Epithelial cell of prostate (primary cell): ENCODE measurements around the gene OSBP2.

Source experiments
- DNase-seq: peaks from one replicate; pipeline ENCODE4 v3.0.0-alpha.2; 2011; ENCODE audit warnings: low read depth, low spot score
- H3K27ac ChIP-seq: fragments of 450-650 bp; 2 replicates; pipeline ENCODE4 v1.5.1; 2017; ENCODE audit warnings: mild to moderate bottlenecking

Gene OSBP2

DNA sequence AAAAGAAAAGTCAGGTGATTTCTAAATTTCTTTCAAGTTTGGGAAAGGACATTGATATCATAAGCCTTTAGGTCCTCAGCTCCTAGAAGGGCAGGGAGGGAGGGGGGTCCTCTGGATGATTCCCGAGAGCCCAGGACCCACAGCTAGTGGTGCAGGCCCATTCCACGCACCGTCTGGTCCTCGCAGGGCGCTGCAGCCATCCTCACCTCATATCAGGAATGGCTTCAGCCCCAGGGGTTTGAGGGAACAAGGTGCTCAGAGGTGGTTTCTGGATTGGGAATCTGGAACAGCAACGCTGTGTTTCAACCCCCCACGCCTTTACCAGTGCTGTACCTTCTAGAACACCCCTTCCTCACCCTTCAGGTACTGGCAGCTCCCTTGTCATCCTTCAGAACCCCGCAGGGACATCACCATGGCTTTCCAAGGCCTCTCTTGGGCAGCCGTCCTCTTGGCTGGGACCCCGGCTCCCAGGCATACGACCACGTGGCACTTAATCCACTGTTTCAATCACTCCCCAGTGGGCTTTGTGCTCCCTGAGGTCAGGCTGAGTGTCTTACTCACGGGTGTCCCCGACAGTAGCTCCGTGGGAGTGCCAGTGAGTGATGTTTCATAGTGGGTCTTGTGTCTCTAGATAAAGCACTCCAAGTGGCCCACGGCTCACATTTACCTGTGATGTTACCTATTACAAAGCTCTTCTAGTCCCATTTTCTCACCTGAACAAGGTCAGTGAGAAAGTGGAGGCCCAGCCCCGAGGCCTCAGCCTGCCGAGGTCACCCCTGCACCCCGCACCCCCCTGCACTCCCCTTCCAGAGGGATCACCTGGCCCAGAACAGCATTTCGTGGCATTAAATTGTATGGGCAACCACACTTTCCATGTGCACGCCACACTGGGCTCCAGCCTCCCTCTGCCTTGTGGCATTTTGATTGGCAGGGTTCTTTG lies 180.0 kb downstream of the OSBP2 start:
- no peak overlapping the region for H3K27ac ChIP-seq
- DNase-seq: no peak

DNA sequence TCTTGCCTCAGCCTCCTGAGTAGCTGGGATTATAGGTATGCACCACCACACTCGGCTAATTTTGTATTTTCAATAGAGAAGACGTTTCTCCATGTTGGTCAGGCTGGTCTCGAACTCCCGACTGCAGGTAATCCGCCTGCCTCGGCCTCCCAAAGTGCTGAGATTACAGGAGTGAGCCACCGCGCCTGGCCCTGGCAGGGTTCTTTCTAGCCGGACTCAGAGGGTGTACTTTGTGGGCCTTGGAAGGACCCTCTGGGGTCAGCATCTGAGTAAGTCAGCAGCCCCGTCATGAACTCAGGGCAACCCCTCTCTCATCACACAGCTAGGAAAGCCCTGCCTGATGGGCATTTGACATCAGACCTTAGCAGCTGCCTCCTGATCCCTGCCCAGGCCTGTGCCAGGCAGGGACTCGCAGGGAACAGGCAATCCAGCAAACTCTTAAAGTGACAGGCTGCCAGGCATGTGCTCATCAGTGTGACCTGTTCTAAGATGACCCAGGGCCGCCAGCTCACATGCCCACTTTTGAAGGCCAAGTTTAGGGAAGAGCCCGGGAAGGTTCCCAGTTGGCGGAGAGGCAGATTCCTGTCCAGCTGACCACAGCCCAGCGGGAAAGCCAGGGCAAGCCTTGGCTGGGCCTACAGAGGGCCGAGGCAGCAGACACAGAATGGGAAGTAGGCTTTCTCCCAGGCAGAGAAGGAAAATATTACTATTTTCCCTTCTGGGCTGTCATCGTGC lies 181.0 kb downstream of the OSBP2 start:
- no peak overlapping the region for H3K27ac ChIP-seq
- no peak for DNase-seq

DNA sequence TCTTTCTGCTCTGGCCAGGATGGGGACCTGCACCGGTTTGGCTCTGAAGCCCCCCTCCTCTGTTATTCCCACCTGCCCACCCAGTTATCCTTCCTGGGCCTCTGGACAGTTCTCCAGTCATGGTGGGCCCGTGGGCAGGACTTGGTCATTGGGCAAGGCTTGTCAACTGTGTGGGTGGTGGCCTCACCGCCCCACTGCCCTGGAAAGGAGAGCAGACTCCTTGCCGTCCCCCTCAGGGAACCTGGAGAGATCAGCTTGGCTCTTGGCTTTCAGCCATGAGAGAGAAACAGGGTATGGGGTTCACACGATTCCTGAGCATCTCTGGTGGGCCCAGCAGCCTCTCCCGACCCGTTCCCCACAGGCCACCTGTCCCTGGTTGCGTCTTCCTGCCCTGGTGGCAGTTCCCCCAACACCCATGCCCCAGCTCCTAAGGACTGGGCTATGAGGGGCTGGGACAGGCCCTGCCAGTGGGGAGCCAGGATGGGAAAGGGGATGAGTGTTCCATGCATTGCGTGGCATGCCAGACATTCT lies 181.6 kb downstream of the OSBP2 start:
- no peak for DNase-seq
- H3K27ac ChIP-seq: no peak overlapping the region

DNA sequence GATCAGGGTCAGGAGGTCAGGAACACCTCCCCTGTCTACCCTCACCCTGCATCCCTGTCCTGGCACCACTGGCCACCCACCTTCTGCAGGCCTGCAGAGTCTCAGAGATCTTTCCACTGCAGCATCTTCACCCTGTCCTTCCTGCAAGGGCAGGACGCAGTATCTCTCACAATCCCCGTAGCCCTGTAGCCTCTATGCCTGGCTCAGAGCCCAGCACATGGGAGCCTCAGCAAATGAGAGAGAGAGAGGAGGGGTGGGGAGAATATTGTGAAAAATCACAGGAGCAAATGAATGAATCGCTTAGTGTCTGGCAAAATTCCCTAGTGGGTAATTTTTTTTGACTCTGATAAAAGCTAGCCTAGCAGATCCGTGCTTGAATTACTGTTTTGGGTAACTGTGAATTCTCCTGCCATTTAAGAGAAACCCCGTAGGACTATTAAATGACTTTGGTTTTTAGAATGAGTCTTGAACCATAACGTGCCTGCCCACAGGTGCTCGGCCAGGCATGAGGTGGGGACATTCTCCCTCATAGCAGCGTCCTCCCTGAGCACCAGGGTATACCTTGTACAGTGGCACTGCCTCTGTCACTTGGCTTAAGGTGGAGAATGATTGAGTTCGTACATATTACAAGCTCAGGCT lies 182.4 kb downstream of the OSBP2 start:
- H3K27ac ChIP-seq: no peak overlapping the region
- DNase-seq: no peak

DNA sequence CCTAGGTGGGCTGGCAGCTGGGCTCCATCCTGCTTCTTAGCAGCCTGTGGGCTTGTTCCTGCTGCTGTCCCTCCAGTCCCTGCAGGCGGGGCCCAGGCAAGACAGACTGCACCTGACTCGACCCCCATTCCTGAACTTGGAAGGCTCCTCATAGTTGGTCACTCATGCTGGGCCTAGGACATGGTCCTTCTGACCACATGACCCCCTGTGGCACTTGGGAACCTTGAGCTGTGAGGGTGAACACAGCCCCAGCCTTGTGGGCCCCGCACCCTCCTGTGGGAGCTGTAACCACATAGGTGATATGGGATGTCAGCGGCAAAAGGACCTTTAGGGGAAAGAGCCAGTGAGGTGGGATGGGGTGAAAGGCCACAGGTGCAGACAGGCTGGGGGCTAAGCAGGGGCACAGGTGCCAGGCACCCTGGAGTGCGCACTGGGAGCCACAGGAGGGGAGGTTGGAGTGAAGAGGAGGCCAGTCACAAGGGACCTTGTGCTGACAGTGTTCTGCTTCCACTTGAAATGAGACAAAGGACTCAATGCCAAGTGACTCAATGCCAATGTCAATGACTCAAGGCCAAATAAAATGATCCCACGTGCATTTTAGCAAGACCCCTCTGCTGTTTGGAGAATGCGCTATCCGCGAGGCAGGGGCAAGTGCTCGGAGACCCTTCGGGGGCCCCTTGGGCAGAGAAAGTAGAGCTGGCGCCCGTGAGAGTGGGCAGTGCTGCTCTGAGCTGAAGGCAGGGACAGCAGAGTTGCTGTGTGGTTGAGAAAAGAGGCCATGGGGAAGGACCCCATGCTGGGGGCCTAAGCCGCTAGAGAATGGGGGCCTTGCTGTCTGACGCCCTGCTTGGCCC lies 183.2 kb downstream of the OSBP2 start:
- DNase-seq: no peak
- no peak overlapping the region for H3K27ac ChIP-seq

DNA sequence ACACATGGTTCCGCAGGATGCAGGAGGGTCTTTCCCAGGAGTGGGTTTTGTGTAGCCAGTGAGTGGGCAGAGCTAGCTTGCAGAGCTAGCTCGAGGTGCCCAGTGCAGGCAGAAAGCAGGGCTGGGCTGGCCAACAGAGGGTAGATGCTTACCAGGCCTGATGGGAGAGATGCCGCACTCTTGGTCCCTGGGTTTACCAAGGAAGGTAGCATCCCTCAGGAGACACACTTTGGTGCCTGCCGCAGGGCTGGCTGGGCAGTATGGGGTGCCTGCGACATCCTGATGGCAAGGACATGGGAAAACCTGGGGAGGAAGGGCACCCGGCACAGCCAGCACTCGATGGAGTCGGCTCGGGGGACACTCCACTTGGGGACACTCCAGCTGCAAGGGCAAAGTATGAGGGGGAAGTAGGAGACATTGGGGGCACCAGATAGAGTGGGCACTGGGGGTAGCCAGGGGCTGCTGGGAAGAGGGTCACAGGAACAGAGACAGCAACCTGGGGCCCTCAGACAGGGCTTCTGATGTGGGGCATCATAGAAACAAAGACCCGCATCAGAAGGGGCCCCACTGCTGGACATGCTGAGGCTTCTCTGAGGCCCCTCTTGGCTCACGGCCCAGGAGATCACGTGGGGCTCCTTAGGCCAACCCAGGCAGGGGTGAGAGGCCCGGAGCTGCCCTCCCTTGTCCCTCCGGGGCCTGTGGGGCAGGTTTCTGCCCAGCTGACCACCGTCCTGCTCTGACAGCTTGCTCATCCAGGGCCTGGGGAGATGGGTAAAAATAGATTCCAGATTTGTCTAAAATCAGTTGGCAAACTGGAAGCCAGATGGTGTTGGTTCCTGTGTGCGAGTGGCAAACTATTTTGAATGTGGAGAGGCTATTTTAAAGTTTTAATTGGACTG lies 184.1 kb downstream of the OSBP2 start:
- DNase-seq: no peak
- no peak overlapping the region for H3K27ac ChIP-seq

DNA sequence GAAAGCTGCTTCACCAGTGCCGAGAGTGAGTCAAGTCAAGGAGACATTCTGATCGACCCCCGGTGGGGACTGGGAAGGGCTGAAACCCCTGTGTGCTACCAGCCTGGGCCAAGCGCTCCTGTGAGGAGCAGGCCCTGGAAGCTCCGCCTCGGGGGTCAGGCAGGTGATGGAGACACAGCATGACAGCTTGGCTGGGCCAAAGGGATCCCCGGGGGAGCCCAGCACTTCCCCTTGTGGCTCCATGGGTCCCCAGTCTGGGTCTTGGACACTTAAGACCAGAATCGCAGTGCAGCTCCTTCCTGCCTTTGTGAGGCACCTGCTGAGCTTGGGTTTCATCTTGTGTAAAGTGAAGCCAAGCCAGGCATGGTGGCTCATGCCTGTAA lies 184.7 kb downstream of the OSBP2 start:
- DNase-seq: no peak
- H3K27ac ChIP-seq: no peak overlapping the region

DNA sequence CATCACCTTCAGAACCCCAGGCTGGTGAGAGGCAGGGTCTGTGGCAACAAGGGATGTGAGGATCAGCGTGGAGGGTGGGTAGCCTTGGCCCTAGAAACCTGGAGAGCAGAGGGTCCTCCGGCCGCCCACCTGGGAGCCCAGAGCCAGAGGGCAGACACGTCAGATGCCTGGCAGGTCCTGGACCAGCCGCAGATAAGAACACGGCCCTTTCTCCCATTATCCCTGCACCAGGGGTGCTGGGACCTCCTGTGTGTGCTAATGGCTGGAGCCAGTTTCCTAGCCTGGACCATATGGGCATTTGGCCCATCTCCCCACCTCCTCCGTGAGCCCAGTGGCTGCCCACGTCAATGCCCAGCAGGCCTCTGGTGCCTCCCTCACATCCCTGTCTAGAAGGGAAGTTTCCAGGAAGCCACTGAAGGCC lies 185.5 kb downstream of the OSBP2 start:
- DNase-seq: no peak
- H3K27ac ChIP-seq: no peak overlapping the region

DNA sequence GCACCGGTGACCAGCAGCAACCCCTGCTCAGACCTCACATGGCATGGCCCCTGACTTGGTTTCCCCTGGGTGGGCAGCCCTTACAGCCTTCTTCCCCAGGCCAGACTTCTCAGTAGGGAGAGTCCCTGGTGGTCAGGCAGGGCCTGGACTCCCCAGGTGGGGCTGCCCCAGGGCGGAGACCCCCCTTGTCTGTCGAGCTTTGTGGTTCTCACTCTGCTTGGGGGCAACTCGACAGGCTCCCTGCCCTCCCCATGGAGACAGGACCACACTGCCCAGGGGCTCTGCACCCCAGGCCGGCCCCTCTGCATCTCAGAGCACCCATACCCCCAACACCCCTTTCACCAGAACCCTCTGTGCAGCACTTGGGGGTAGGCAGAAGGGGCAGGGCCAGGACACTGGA lies 186.2 kb downstream of the OSBP2 start:
- H3K27ac ChIP-seq: no peak overlapping the region
- no peak for DNase-seq

DNA sequence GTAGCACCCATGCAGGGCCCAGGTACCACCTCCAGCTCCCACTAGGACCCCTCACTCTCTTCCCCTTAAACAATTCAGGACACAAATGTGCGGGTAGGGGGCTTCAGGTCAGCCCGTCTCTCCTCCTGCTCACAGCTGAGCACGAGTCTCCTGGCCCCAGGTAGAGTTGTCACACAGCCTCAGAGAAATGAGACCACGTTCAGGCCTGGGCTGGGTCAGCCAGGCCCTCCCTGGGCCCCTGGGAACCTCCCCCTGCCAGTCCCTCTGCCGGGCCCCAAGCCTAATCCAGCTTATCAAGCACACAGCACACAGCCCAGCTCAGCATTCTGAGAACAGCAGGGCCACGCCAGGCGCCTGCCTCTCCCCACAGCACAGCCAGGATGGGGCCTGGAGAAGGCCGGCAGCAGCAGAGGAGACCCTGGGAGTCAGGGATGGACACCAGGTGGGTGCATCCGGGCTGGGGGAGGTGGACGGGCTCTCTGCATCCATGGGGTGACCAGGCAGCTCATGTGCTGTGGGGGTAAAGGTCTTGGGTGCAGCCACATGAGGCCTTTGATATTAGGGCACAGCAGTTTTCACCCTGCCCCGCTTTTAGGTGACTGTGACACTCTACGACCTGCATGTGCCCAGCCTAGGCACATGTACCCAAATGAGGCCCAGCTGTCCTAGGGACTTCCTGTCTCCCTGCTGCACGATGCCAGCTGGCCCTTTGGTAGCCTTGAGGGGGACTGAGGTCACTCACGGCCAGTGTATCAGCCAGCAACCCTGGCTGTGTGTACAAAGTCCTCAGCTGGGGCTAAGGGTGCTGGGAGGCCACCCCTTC lies 186.9 kb downstream of the OSBP2 start:
- no peak for DNase-seq
- H3K27ac ChIP-seq: no peak overlapping the region

DNA sequence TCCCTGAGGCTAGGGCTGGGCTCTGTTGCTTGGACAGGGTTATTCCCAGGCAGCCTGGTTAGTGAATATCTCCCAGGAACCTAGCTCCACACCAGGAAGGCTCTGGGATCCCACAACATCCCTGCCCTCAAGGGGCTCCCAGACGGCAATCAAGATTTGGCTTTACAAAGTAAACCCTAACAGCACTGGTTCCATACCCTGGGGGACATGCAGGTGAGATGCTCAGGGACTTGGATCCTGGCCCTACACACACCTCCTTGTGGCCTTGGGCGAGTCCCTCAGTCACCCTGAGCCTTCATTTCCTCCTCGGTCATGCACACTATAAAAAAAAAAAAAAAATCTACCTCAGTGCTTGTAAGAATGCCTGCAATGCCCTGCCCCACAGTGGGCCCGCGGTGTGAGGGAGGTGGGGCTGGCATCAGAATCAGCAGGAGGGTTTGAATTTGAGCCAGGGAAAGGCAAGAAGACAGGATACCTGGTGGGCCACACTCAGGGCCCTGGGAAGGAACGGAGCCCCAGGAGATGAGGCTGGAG lies 187.6 kb downstream of the OSBP2 start:
- H3K27ac ChIP-seq: no peak overlapping the region
- no peak for DNase-seq

DNA sequence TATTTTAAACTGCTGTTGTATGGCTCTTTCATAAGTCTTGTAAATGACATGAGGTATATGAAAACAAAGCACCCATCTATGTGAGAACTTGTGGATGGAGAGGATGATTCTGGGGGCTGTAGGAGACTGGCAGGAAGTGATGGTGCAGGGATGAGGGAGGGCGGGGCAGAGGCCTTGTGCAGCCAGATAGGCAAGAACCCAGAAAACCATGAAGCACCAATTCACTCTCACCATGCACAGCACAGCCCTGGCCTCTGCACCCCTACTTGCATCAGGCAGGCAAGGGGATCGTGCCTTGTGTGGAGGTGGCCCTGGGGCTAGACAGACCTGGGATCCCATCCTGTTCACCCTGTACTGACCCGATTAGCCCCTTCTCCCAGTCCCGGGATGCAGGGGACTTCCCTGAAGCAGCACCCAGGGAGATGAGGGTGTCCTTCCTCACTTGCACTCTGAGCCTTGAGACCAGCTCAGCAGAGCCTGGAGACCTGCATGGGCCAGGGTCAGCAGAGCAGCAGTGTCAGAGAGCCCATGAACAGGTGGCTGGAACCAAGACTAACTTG lies 188.4 kb downstream of the OSBP2 start:
- H3K27ac ChIP-seq: no peak overlapping the region
- DNase-seq: no peak

DNA sequence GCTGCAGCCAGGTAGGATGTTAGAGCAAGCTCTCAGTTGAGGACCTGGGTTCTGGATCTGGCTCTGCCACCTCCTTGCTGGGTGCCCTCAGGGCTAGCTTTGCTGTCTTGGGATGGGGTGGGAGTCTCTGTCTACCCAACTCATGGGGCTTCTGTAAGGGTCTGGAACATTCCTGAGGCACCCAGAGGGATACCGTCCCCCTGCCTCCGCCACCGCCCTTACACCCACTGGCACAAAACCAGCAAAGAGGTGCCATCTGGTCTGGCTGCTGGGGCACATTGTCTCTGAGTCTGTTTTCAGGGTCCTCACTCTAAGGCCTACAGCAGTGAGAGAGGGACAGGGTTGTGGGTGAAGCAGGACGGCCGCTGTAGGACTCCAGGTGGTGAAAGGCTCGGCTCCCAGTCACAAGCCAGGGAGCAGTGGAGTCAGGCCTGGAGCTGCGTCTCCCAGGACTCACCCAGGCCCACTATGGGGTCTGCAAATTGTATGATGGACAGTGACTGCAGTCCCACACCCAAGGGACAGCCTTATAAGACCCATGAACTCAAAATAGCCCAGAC lies 189.0 kb downstream of the OSBP2 start:
- DNase-seq: no peak
- H3K27ac ChIP-seq: no peak overlapping the region

DNA sequence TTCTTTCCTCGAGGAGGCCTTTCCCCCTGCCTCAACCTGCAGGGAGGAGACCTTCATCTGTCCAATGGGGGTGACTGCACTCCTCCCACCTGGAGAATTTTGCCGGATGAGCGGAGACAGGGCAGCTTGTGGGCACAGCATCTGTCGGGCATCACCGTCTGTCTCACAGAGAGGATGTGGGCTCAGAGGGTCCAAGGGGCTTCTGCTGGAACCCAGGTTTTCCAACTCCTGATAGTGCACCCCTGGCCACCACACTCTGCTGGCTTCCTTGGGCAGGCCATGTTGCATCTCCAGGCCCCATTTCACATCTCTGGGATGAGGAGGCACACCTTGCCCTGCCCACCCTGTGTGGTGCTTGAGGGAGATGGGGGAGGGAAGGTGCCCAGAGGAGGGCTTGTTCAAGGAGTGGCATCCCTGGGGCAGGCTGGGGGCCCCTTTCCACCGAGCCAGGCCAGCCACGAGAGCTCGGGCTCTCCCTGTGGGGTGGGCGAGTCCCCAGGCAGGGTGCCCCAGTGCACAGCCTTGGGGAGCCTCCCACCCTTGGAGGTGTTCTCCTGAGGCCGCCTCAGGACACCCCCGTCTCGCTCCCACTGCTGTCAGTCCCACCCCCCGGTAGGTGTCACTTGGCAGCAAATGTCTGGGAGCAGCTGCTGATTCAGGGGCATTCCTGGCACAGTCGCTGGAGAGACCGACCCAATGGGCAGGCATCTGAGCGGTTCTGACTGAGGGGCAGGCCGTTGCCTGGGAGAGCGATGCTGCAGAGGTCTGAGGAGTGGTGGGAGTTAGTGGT lies 189.7 kb downstream of the OSBP2 start:
- DNase-seq: no peak

DNA sequence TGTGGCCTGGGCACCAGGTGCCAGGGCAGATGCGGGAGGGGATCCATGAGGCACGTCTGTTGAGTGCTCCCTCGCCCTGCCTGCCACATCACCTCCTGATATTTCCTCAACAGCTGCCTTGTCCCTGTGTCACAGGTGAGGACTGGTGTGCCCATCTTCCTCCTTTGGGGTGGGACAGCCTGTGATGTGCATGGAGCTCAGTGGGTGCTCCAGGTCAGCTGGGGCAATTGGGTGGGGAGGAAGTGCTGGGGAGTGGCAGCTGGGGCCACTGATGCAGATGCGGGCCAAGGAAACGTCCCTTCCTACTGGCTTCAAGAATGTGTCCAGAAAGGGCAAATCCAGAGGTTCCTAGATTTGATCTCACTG lies 190.3 kb downstream of the OSBP2 start:
- H3K27ac ChIP-seq: no peak overlapping the region
- no peak for DNase-seq

More for the DNA sequence above, 189.7 kb downstream of the OSBP2 start:
- no peak overlapping the region for H3K27ac ChIP-seq

DNA sequence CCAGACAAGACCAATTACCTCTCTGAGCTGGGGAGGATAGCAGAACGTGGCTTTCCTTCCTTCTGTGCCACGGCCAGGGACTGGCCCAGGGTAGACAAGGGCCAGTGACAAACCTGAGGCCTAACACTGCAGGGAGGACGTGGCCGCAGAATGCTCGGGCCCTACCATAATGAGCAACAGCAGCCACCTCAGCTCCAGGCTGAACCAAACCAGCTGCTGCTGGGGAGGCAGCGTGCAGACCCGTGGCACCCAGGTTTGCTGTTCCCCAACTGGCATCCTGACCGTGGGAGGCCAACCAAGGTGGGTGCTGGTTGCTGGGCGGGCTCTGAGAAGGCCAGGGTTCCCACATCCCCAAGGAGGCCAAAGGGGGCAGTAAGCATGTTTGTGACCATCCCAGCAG lies 190.9 kb downstream of the OSBP2 start:
- H3K27ac ChIP-seq: no peak overlapping the region
- DNase-seq: no peak

DNA sequence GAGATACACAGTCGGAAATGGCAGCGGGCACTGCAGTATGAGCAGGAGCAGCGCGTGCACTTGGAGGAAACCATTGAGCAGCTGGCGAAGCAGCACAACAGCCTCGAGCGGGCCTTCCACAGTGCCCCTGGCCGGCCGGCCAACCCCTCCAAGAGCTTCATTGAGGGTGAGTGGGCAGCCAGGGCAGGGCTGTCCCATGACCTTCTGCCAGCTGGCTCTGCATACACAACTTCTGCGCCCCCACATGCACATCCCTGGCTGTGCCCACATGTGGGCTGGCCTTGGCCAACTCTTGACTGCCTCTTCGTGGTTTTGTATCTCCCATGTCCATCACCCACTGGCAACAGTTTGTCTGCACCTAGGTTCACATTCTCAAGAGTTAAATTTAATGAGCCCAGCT lies 192.8 kb downstream of the OSBP2 start:
- no peak for DNase-seq
- H3K27ac ChIP-seq: no peak overlapping the region
